HG03064 (cell line): ENCODE measurements around the gene DCLRE1A.
"Not testable (repeated sequence)": the region's sequence is repeated elsewhere in the genome, so short reads cannot be mapped to it uniquely, and the experiment has no call there.

Experiments used
- ATAC-seq: cut with Tn5 transposase; IDR thresholded peaks from one replicate; pipeline ENCODE4 v1.9.1; 2021; ENCODE audit warnings: low read depth; ENCODE audit not compliant: unreplicated experiment

DCLRE1A gene

DNA sequence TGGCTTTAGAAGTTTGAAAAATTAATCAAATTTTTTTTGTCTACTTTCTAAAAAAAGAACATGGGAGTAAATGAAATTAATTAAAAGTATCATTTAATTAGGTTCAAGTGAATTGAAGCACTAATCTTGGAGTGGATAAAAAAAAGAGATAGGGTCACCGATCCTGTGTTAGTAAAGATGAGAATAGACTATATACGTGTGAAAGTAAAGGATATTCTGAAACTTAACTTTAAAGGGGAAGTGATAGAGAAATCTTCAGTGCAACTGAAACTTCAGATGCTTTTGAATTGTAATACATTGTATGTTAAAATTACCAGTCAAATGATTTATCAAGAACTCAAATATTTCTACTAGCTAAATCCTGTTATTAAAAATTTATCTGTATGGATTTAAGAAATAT lies 5.4 kb upstream of the DCLRE1A start:
- peak; percentile 38 for ATAC-seq

DNA sequence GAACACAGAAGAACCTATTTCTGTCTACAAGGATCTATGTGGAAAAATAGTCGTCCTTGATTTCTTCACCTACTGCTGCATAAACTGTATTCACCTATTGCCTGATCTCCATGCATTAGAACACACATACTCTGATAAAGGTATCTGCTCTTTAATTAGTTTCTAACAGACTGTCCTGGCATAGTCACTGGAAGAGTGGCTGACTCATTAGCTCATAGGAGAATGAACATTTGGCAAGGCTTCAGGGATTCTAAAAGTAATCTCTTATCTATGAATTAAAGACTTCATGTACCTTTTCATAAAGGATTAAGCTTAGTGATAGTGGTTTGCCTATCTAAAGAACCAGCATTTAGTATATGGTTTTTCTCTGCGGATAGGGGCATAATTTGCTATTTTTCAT lies 4.7 kb upstream of the DCLRE1A start:
- no peak for ATAC-seq

DNA sequence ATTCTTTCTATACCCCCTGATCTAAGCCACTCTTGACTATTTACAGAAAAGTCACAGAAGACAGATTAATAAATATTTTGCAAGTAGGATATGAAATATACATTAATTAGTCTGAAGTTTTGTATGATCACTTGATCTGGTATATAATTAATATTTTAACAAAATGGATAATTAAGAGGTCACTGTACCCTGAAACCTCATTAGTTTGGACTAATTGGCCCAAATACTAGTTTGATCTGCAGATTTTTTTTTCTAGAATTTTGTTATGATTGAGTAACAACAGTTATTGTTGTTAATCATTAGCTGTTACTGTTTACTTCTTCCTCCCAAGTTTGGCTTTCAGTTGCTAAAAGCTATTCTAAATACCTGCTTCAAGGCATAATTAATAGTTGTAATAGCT lies 3.3 kb upstream of the DCLRE1A start:
- no peak for ATAC-seq

DNA sequence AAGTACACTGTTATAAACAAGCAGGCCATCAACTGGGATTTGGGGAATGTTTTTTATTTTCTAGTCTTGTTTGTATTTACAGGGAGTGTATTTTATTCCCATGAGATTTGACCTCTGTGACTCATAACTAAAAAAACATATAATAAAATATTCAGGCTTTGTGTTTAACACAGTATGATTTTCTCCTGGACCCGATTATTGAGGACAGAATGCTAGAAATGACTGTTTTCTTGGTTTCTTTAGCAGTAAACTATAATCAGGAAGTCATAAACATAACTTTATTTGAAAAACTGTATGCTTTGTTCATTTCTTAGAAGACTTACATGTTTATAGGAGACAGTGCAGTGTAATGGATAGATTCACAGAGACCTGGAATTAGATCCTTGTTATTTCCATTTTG lies 2.7 kb upstream of the DCLRE1A start:
- ATAC-seq, result no peak

DNA sequence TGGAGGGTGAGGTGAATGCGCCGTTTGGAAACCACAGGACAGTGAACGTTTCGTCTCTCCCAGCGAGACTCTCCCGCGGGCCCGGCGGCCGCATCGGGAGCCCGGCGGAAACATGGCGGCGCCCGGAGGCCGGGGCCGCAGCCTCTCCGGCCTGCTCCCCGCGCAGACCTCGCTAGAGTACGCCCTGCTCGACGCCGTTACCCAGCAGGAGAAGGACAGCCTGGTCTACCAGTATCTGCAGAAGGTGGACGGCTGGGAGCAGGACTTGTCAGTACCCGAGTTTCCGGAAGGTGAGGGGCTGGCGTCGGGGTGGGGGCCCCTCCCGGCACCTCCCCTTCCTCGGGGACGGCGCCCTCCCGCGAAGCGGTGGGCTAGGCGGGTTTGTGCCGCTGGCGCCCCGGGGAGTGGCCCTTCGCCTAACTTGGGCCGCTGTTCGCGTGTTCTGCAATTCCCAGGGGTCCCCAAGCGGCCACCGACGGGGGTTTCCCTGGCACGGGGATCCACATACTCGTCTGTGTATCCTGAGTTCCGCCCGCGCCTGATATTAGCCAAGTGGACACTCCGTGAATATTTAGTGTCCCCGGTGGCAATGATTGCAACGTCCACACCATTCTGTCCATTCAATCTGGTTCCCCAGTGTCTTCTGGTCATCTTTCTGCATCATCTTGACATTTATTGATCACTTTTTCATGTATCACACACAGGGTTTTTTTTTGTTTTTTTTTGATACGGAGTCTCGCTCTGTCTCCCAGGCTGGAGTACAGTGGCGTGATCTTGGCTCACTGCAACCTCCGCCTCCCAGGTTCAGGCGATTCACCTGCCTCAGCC lies 1.1 kb upstream of the DCLRE1A start:
- peak; percentile 22 for ATAC-seq

- ATAC-seq, result no peak
Observed at GRCh38 chr10:113853578-113854012, 287 bp downstream of the DCLRE1A start.

GRCh38 chr10:113849946-113850345 lies 3.9 kb downstream of the DCLRE1A start:
- ATAC-seq, result no peak

GRCh38 chr10:113849140-113849803 lies 4.6 kb downstream of the DCLRE1A start:
- no peak for ATAC-seq

DNA sequence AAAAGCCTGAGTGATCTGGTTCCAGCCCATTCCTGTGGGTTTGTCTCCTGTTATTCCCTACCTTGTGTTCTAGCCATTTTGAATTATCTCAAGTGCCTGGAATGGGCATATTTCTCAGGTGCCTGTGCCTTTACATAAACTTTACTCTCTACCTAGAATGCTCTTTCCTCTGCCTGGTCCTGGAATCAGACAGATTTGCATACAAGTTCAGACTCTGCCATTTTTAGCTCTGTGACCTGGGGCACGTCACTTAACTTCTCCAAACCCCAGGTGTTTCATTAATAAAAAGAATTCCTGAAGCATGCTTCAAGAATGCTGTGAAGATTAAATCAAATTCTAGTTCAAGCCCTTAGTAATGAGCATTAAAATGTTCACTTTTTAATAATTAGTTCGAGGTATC lies 7.8 kb downstream of the DCLRE1A start:
- no peak for ATAC-seq

DNA sequence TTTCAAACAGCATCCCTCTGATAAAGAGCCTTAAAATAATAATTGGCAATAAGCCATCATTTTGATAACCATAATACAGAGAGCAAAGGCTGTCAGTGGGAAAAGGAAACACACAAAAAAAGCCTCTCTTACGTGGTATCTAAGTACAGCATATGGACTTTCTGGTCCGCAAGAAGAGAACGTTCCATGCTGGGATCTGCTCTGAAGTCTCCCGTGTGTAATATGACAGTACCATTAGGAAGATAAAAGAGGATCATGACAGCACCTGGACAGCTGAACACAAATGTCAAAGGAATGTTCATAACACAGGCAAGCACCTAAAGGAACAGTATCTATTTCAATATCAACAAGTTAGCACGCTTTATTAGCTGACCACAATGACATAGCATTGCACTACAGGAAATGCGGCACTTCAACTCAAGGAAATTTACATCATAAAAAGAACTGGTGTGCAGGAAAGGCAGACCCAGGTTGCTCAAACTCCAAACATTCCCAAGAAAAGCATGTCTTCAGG lies 9.9 kb downstream of the DCLRE1A start:
- no peak for ATAC-seq

DNA sequence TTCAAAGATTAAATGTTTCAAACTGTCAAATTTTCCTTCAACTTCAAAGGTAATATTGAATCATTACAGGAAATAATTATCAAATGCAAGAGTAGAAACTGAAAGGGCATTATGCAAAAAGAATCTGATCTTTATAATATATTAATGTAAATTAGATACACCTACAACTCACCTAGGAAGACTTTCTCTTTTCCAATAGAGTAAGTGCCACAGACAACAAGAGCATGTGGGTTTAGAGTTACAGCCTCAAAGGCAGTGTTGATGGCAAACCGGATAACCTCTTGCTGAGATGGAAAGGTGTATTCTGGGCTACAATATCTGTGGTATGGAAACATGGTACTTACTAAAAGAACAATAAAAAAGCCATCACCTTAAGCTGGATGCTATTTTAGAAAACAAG lies 11.7 kb downstream of the DCLRE1A start:
- ATAC-seq, result no peak

GRCh38 chr10:113828567-113828966 lies 25.3 kb downstream of the DCLRE1A start:
- ATAC-seq, result not testable (repeated sequence)

GRCh38 chr10:113825791-113826190 lies 28.1 kb downstream of the DCLRE1A start:
- no peak for ATAC-seq

GRCh38 chr10:113823389-113823788 lies 30.5 kb downstream of the DCLRE1A start:
- ATAC-seq, result no peak

DNA sequence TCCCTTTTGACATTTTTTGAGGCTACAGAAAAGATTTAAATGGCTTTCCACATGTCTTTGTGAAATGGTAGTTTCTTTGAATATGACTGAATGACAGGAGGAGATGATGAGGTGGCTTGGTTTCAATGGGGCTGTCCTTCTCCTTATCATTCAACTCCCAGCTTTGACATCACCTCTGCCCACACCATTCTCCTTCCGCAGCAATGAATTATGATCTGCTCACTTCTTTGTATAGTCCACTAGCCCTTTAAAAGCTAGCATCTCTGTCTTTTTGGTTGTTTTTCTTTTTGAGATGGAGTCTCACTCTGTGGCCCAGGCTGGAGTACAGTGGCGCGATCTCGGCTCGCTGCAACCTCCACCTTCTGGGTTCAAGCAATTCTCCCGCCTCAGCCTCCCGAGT lies 31.7 kb downstream of the DCLRE1A start:
- no peak for ATAC-seq

GRCh38 chr10:113821306-113821705 lies 32.6 kb downstream of the DCLRE1A start:
- ATAC-seq, result not testable (repeated sequence)

DNA sequence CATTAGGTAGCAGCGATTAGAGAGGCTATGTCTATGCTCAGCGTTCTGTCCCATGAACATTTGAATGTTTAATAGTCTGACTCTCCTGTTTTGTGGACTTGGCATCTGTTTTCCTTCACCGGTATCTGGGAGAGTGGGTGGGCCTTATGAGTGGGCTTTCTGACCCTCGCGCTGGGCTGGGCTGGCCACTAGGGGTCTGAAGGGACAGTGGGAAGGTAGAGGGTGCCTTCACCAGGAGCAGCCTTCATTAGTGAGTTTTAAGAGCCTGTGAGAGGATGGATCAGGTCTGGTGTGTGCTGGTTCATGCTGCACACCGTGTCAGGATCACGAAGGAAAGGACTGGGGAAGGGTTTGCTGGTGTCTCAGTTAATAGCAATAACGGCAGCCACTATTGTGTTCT lies 33.4 kb downstream of the DCLRE1A start:
- ATAC-seq, result no peak

GRCh38 chr10:113819989-113820388 lies 33.9 kb downstream of the DCLRE1A start:
- no peak for ATAC-seq

- not testable (repeated sequence) for ATAC-seq
Observed at GRCh38 chr10:113814700-113815099, 39.2 kb downstream of the DCLRE1A start.

- no peak for ATAC-seq
Observed at GRCh38 chr10:113808168-113808567, 45.7 kb downstream of the DCLRE1A start.

DNA sequence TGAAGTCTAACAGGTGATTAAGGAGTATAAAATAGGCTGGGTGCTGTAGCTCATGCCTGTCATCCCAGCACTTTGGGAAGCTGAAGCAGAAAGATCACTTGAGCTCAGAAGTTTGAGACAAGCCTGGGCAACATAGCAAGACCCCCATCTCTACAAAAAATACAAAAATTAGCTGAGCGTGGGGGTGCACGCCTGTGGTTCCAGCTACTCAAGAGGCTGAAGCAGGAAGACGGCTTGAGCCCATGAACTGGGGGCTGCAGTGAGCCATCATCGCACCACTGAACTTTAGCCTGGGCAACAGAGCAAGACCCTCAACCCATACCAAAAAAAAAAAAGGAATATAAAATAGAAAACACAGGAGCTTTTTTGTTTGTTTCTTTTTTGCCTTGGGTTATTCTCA lies 47.4 kb downstream of the DCLRE1A start:
- ATAC-seq, result no peak

- ATAC-seq, result no peak
Observed at GRCh38 chr10:113802997-113803396, 50.9 kb downstream of the DCLRE1A start.
